CD4-positive, CD25-positive, alpha-beta regulatory T cell (primary cell): ENCODE measurements around the gene CAPN15. TPM values are rescaled to one million over a fixed set of nuclear protein-coding genes. Genes with fewer than 3 reads are reported as not detected.

Experiments
- ATAC-seq, 2 donors: fragments of 150-1000 bp; cut with Tn5 transposase; one replicate each; pipeline ENCODE4 v1.10.0; 2021; ENCODE audit warnings: low read depth in 2 of 2, moderate number of reproducible peaks in 2 of 2, moderate library complexity in 1 of 2
- DNase-seq, 3 donors: peaks; one replicate each; pipeline versions ENCODE4 v3.0.0 to v3.0.0-alpha.2; 2012 to 2022; ENCODE audit warnings: mixed read lengths in 1 of 3
- H3K27ac ChIP-seq: one replicate; pipeline ENCODE4 v1.7.0; 2013; ENCODE audit warnings: mild to moderate bottlenecking, low read length; ENCODE audit not compliant: insufficient read depth, poor library complexity, severe bottlenecking
- H3K27me3 ChIP-seq: one replicate; pipeline ENCODE4 v1.7.0; 2013; ENCODE audit warnings: low read length; ENCODE audit not compliant: control insufficient read depth, insufficient read depth
- H3K36me3 ChIP-seq: one replicate; pipeline ENCODE4 v1.7.0; 2013; ENCODE audit warnings: mild to moderate bottlenecking, low read length, moderate library complexity; ENCODE audit not compliant: control insufficient read depth, insufficient read depth
- H3K4me1 ChIP-seq: 2 replicates; pipeline ENCODE4 v1.7.0; 2013; ENCODE audit warnings: mild to moderate bottlenecking, low read length; ENCODE audit not compliant: insufficient read depth, control insufficient read depth, poor library complexity, severe bottlenecking
- H3K4me3 ChIP-seq: one replicate; pipeline ENCODE4 v1.7.0; 2013; ENCODE audit warnings: low read depth, mild to moderate bottlenecking, low read length, moderate library complexity
- H3K9me3 ChIP-seq, 2 experiments: 1 replicate in 1 of 2; 2 replicates in 1 of 2; pipeline ENCODE4 v1.7.0; 2013; ENCODE audit warnings: low read length in 2 of 2, mild to moderate bottlenecking in 1 of 2, moderate library complexity in 1 of 2; ENCODE audit not compliant: control insufficient read depth in 2 of 2
- H3K27ac Mint-ChIP-seq, 3 donors: one replicate each; pipeline ENCODE4 v1.8.0; 2020 to 2022; ENCODE audit warnings: mild to moderate bottlenecking in 3 of 3, mixed read lengths in 3 of 3, moderate library complexity in 2 of 3
- H3K27me3 Mint-ChIP-seq: one replicate; pipeline ENCODE4 v1.8.0; 2022; ENCODE audit warnings: mild to moderate bottlenecking, mixed read lengths
- H3K36me3 Mint-ChIP-seq: one replicate; pipeline ENCODE4 v1.8.0; 2020; ENCODE audit warnings: mixed read lengths
- H3K4me1 Mint-ChIP-seq, 4 donors: one replicate each; pipeline ENCODE4 v1.8.0; 2020 to 2022; ENCODE audit warnings: mixed read lengths in 4 of 4, mild to moderate bottlenecking in 1 of 4
- H3K4me3 Mint-ChIP-seq, 4 donors: one replicate each; pipeline ENCODE4 v1.8.0; 2020 to 2022; ENCODE audit warnings: mild to moderate bottlenecking in 4 of 4, mixed read lengths in 4 of 4, moderate library complexity in 3 of 4
- H3K9me3 Mint-ChIP-seq, 7 donors: one replicate each; pipeline ENCODE4 v1.8.0; 2020 to 2022; ENCODE audit warnings: mixed read lengths in 7 of 7, mild to moderate bottlenecking in 3 of 7, moderate library complexity in 2 of 7
- polyA plus RNA-seq, 4 donors: library from polyadenylated mRNA; unstranded; fragments of 300-500 nt; fragmentation: Illumina TruSeq; gene quantifications; one replicate each; pipeline ENCODE4 v1.2.3, GENCODE V29; 2021
- total RNA-seq: library from RNA; stranded (reverse); gene quantifications from one replicate; pipeline ENCODE4 v1.2.3, GENCODE V29; 2022

CAPN15 gene
- total and polyA plus RNA-seq, 5 donors from 2014 or later, result 3.0 to 82.6 (median 5.8) TPM

- Mint-ChIP-seq H3K36me3 (no peaks in the 10 kb centered on the region), H3K27ac (no peak overlapping the region), H3K27me3 (peaks cover 4% of the 10 kb centered on the region), H3K9me3 (peaks cover 0 to 3% (median 0%) of the 10 kb centered on the region in 7 donors), H3K4me1 (peaks cover 0 to 29% (median 9%) of the 10 kb centered on the region in 4 donors), H3K4me3 (peak overlapping the region in 1 of 4 donors; percentile 32)
- ATAC-seq, result no peak
- Histone ChIP-seq H3K4me1 (peaks cover 47% of the 10 kb centered on the region), H3K9me3 (no peaks in the 10 kb centered on the region), H3K36me3 (no peaks in the 10 kb centered on the region), H3K27ac (peak overlapping the region; percentile 55), H3K27me3 (no peaks in the 10 kb centered on the region), H3K4me3 (no peak overlapping the region)
- no peak for DNase-seq
Measured at GRCh38 chr16:565419-566330, 38.2 kb downstream of the CAPN15 start.

- Histone ChIP-seq H3K4me1 (peaks cover 52% of the 10 kb centered on the region), H3K4me3 (peak within 1 kb of the TSS; percentile 37)
Measured at GRCh38 chr16:566475-567372, 39.2 kb downstream of the CAPN15 start, which contains the start of gene NHLRC4. Gene NHLRC4 (plus strand): TSS chr16:567005. CDS start chr16:568048, 1,043 bp downstream.

DNA sequence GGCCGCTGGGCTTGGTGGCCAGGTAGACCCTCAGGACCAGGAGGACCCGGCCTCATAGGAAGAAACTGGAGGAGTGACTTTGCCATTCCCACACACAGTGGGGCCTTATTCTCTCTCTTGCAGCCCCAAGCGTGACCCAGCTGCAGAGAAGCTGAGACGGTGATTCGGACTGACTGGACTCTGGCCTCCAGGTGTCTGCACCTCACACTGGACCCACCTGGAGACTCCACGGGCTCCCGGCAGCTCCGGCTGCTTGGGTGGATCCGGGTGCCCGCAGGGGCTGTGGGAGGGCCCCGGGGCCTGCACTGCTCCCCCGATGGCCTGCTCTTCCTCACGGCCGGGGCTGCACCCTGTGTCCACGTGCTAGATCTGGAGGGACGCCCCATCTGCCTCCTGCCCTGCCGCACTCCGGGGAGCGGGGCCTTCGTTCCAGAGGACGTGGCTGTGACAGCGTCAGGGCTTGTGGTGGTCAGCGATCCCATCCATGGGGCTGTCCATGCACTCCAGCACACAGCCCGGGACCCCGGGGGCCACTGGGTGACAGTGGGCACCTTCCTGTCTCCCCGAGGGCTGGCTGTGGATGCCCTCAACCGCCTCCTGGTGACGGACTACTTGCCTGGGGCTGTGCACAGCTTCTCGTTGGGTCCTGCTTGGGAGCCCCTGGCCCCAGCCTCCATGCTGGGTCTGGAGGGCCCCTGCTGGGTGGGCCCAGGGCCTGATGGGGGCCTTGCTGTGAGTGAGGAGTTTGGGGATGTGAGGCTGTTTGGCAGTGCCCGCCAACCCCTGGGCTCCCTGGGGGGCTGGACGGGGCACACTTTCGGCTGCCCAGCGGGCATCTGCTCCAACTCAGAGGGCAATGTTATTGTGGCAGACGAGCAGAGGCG is 40.1 kb downstream of the CAPN15 start:
- Histone ChIP-seq H3K4me3 (peak overlapping the region; percentile 7), H3K36me3 (no peaks in the 10 kb centered on the region), H3K27me3 (no peaks in the 10 kb centered on the region), H3K4me1 (peaks cover 52% of the 10 kb centered on the region), H3K27ac (peak overlapping the region; percentile 55), H3K9me3 (no peaks in the 10 kb centered on the region)
- DNase-seq, result no peak
- peaks cover 0 to 43% (median 23%) of the 10 kb centered on the region in 4 donors for H3K4me1 Mint-ChIP-seq
- H3K36me3 Mint-ChIP-seq, result no peaks in the 10 kb centered on the region
- no peak for ATAC-seq
- peak overlapping the region; percentile 80 to 93 (median 88) for H3K4me3 Mint-ChIP-seq
- peaks cover 4% of the 10 kb centered on the region for H3K27me3 Mint-ChIP-seq
- no peaks in the 10 kb centered on the region for H3K9me3 Mint-ChIP-seq
- peak overlapping the region; percentile 62 to 88 (median 84) for H3K27ac Mint-ChIP-seq

More at GRCh38 chr16:566475-567372, 39.2 kb downstream of the CAPN15 start, which contains the start of gene NHLRC4:
- peaks cover 0 to under 1% (median 0%) of the 10 kb centered on the region in 7 donors for H3K9me3 Mint-ChIP-seq
- H3K4me3 Mint-ChIP-seq, result peak within 1 kb of the TSS; percentile 80 to 93 (median 88)
- H3K36me3 Mint-ChIP-seq, result no peaks in the 10 kb centered on the region
- no peaks in the 10 kb centered on the region for H3K27me3 ChIP-seq
- H3K4me1 Mint-ChIP-seq, result peaks cover 0 to 39% (median 19%) of the 10 kb centered on the region in 4 donors
- DNase-seq, result peak; percentile 34 to 85 (median 56)
- H3K9me3 ChIP-seq, result no peaks in the 10 kb centered on the region
- H3K27me3 Mint-ChIP-seq, result peaks cover 4% of the 10 kb centered on the region
- peak; percentile 57 to 58 for ATAC-seq
- H3K36me3 ChIP-seq, result no peaks in the 10 kb centered on the region
- peak within 1 kb of the TSS; percentile 55 for H3K27ac ChIP-seq
- peak within 1 kb of the TSS; percentile 62 to 88 (median 84) for H3K27ac Mint-ChIP-seq

DNA sequence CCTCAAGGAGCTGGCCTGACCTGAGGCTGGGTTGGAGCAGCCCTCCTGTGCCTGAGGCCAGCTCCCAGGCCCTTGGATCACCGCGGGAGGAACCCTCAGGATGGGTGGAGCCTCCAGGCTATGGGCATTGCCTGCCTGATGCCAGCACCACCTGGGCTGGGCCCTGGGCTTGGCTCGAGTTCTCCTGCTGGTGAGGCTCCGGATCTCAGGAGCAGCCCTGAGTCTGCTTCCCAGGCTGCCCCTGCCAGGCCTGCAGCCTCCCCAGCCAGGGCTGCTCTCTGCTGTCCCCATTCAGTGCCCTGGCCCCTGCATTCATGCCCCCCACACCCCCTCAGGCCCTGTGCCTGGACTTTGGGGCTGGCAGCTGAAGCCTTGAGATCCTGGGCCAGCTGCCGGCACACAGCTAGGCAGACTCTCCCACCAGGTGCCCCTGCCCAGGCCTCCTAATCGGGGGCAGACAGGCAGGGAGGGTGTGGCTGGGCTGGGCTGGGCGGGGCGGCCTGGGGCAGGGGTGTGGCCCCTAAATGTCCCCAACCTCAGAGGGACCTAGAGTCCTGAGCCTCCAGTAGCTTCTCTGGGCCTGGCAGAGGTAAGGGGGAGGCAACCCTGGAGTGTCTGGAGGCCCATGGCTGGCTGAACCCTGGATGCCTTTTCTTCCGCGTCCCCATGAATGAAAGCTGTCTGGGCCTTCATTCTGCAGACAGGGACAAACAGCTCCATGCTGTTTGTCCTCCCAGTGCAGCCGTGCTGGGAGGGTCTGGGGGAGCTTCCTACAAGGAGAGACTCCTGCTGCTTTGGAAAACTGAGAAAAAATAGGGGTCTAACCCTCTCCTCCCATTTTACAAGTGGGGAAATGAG is 41.1 kb downstream of the CAPN15 start:
- peak overlapping the region; percentile 54 to 89 (median 86) for H3K4me3 Mint-ChIP-seq
- ATAC-seq (no peak), DNase-seq (no peak)
- Histone ChIP-seq H3K9me3 (no peaks in the 10 kb centered on the region), H3K36me3 (no peaks in the 10 kb centered on the region), H3K27me3 (no peaks in the 10 kb centered on the region), H3K27ac (peak overlapping the region; percentile 73), H3K4me1 (peaks cover 52% of the 10 kb centered on the region), H3K4me3 (no peak overlapping the region)
- no peaks in the 10 kb centered on the region for H3K9me3 Mint-ChIP-seq
- H3K36me3 Mint-ChIP-seq, result no peaks in the 10 kb centered on the region
- H3K27me3 Mint-ChIP-seq, result peaks cover 4% of the 10 kb centered on the region
- H3K27ac Mint-ChIP-seq, result peak overlapping the region; percentile 76 to 91 (median 89)
- peaks cover 0 to 43% (median 23%) of the 10 kb centered on the region in 4 donors for H3K4me1 Mint-ChIP-seq

DNA sequence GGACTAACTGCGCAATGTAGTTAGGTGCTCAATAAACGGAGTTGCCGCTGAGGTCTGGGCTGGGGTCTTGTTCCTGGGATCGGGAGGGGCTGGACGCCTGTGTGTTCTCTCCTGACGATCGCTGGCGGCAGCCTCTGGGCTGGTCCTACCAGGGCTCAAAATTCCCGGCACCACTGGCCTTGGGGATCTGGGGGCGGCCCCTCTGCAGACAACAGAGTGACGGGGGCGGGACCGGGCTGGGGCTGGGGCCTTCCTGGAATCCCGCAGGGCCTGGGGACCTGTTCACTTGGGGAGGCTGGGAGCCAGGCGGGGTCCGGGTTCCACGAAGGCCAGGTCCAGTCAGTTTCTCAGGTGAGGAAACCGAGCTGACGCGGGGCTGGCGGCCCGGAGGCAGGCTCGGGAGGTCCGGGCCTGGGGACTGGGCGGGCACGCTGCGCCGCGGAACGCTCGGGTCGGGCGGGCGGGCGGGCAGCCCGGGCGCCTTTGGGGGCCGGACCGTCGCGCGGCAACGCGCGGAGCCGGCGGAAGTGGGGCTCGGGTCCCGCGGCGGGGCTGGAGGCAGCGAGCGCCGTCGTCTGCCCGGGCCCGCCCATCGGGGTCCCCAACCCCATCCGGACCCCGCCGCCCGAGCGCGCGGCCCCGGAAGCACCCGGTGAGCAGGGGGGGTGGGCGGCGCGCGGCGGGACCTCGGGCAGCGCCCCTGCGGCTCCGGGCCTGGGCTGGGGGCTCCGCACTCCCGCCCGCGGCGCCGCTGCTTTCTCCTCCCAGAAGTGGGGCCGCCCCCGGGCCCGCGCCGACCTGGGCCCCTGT is 42.1 kb downstream of the CAPN15 start, which contains the start of gene PIGQ:
PIGQ (plus strand) TSS at position 524 of the 810 bp plus-strand sequence. CDS start 4,107 bp downstream, outside the sequence.
- peak within 1 kb of the TSS; percentile 76 to 91 (median 89) for H3K27ac Mint-ChIP-seq
- no peaks in the 10 kb centered on the region for H3K9me3 ChIP-seq
- peak within 1 kb of the TSS; percentile 73 for H3K27ac ChIP-seq
- H3K4me1 Mint-ChIP-seq, result peaks cover 0 to 43% (median 23%) of the 10 kb centered on the region in 4 donors
- H3K4me3 Mint-ChIP-seq, result peak within 1 kb of the TSS; percentile 84 to 95 (median 90)
- H3K27me3 Mint-ChIP-seq, result peaks cover 4% of the 10 kb centered on the region
- H3K4me3 ChIP-seq, result peak within 1 kb of the TSS; percentile 73
- H3K36me3 Mint-ChIP-seq, result no peaks in the 10 kb centered on the region
- peaks cover 52% of the 10 kb centered on the region for H3K4me1 ChIP-seq
- H3K36me3 ChIP-seq, result peaks cover 2% of the 10 kb centered on the region
- ATAC-seq (peak; percentile 70 to 75), DNase-seq (peak; percentile 65 to 71 (median 69))
- peaks cover 0 to 2% (median 0%) of the 10 kb centered on the region in 7 donors for H3K9me3 Mint-ChIP-seq
- H3K27me3 ChIP-seq, result no peaks in the 10 kb centered on the region
